GM12864 (cell line): Measurements from ENCODE around the gene TAX1BP1.
"Not testable (repeated sequence)": the region's sequence is repeated elsewhere in the genome, so short reads cannot be mapped to it uniquely, and the experiment has no call there.

Source experiments
- DNase-seq: peaks from one replicate; pipeline ENCODE4 v3.0.0-alpha.2; 2011; ENCODE audit warnings: low read depth
- H3K4me3 ChIP-seq: 2 replicates; pipeline ENCODE4 v1.5.1; 2011; ENCODE audit warnings: mild to moderate bottlenecking, low read depth, low read length, control low read depth
- TF ChIP-seq, protein P1 (sequence below): IDR thresholded peaks from 2 replicates; pipeline ENCODE4 v1.5.1; 2011; ENCODE audit warnings: low read depth, mild to moderate bottlenecking, moderate library complexity, low read length, control low read depth, inconsistent platforms; ENCODE audit errors: missing control alignments

Gene TAX1BP1

DNA sequence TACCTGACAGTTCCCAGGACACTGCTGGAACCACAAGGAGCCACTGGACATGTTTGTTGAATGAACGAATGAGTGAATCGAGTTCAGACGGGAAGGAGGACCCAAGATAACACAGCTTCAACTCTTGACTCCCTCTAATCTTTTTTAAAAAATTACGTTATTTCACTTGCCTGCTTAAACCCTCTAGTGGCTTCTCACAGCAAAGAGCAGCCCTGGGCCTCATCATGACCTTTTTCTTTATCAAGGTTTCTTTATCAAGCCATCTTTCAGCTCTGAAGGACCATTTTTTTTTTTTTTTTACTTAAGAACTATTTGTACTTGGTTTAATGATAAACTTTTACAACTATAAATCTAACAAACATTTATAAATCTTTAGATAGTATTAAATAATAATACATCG, 110.6 kb downstream of the TAX1BP1 start:
- TF ChIP-seq, protein P1, sequence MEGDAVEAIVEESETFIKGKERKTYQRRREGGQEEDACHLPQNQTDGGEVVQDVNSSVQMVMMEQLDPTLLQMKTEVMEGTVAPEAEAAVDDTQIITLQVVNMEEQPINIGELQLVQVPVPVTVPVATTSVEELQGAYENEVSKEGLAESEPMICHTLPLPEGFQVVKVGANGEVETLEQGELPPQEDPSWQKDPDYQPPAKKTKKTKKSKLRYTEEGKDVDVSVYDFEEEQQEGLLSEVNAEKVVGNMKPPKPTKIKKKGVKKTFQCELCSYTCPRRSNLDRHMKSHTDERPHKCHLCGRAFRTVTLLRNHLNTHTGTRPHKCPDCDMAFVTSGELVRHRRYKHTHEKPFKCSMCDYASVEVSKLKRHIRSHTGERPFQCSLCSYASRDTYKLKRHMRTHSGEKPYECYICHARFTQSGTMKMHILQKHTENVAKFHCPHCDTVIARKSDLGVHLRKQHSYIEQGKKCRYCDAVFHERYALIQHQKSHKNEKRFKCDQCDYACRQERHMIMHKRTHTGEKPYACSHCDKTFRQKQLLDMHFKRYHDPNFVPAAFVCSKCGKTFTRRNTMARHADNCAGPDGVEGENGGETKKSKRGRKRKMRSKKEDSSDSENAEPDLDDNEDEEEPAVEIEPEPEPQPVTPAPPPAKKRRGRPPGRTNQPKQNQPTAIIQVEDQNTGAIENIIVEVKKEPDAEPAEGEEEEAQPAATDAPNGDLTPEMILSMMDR: no peak
- no peak for DNase-seq
- H3K4me3 ChIP-seq: no peak overlapping the region

DNA sequence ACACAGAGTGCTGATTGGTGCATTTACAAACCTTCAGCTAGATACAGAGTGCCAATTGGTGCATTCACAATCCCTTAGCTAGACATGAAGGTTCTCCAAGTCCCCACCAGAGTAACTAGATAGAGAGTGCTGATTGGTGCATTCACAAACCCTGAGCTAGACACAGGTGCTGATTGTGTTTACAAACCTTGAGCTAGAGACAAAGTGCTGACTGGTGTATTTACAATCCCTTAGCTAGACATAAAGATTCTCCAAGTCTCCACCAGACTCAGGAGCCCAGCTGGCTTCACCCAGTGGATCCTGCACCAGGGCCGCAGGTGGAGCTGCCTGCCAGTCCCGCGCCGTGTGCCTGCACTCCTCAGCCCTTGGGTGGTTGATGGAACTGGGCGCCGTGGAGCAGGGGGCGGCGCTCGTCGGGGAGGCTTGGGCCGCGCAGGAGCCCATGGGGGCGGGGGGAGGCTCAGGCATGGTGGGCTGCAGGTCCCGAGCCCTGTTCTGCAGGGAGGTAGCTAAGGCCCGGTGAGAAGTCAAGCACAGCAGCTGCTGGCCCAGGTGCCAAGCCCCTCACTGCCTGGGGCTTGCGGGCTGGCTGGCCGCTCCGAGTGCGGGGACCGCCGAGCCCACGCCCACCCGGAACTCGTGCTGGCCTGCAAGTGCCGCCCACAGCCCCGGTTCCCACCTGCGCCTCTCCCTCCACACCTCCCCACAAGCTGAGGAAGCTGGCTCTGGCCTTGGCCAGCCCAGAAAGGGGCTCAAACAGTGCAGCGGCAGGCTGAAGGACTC, 116.9 kb downstream of the TAX1BP1 start:
- not testable (repeated sequence) for H3K4me3 ChIP-seq, DNase-seq

DNA sequence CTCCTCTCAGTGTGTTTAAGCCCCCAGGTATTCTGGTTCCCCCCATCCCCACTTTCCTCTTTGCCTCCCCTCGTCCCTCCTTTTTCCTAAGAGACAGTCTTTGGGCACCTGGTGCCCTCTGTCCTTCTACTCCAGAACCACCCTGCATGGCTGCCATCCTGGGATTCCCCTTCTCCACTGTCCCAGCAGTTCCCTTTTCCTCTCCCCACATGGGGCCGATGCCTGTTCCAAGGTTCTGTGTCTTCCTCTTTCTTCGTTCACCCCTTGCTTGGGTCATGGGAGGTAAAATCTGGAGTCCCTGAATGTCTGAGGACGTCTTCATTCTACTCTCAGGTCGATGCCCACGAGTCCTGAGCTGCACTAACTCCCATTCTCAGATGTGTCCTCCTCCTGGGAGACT, 120.8 kb downstream of the TAX1BP1 start:
- TF ChIP-seq, protein P1: no peak
- DNase-seq: no peak
- H3K4me3 ChIP-seq: no peak overlapping the region

DNA sequence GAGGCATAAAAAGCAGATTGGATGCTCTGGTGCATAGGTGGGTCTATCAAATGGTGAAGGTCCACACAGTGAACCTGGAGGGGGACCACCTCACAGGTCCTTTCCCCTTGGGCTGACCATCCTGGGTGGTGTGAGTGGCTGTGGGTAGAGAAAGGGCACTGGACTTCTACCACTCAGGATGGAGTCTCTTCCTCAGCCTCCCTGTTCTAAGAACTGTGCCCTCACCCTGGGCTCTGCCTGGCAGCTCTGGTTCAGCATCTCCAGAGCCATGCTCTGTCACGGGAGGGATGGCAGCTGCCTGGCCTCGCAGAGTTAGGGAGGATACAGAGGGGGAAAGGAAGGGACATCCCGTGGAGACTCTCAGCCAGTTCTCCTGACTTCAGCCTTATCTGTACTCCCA, 121.8 kb downstream of the TAX1BP1 start:
- DNase-seq: no peak
- no peak overlapping the region for H3K4me3 ChIP-seq
- TF ChIP-seq, protein P1: no peak

DNA sequence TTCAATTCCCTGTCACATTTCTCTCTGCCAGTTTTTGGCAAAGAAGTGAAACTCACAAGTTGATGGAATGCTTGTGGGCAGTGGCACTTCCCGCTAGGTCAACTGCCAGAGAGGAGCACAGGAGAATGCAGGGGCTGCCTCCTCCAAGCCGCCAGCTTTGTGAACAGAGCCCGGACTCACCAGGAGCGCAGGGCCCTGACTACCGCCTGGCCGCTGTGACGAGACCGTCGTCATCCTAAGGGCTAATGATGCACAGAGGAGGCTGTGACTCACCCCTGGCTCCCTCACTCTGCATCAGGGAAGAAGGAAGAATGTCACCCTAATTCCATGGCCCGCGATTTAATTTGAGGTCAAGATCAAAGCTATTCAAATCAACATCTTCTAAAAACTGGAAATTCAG, 123.9 kb downstream of the TAX1BP1 start:
- TF ChIP-seq, protein P1: no peak
- no peak overlapping the region for H3K4me3 ChIP-seq
- no peak for DNase-seq

DNA sequence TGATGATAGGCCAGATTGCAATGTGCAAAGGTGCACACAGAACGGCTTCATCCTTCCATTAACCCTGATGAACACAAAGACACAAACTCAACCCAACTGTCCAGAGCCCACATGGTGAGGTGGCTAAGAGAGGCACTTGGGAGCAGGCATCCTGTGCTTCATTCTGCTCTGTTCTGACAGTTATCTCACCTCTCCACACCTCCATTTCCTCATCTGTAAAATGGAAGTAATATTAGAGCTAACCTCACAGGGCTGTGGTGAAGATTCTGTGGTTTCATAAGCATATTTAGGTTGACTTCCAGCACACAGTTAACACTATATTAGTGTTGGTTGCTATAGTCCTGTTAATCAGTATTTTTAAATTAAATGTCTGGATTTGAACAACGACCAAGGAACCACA, 126.3 kb downstream of the TAX1BP1 start:
- TF ChIP-seq, protein P1: no peak
- no peak for DNase-seq
- H3K4me3 ChIP-seq: no peak overlapping the region

DNA sequence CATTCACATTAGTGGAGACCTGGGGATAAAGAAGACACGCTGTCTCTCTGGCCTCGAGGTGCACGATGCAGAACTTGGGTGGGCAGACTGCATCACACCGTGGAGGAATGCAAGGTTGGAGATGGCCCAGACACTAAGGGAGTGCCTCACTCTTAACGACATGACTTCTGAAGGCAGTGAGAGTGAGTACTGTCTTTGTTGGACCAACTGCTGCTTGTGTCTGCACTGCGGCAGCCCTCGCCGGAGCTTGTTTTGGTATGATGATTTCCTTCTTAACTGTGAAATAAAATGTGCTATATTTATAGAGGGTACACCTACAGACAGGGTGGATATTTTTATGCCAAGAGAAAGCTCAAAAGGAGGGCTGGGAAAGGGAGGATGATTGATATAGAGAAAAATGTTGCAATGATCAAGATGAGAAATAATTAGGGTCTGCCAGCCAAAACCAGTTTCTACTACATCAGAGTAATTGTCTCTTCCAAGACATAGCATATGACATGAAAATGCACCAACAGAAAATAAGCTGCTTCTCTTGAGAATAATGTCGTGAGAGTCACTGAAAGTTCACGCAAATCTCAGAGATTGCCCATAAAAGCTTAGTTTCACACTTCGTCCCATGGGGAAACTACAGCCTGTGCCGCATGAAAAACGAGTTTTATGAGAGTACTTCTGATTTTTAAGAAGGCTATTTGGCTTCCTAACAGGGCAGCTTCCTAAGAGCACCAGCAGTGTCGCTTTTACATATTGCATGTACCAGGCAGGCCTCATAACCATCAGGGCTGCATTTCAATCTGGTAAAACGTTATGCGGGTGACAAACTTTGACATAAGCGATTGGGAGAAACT, 127.1 kb downstream of the TAX1BP1 start:
- no peak overlapping the region for H3K4me3 ChIP-seq

More for the DNA sequence above, 127.1 kb downstream of the TAX1BP1 start:
- TF ChIP-seq, protein P1: no peak
- no peak for DNase-seq
